HepG2 (cell line): ENCODE results near the gene OS9. TPM values are rescaled to one million over a fixed set of nuclear protein-coding genes. Genes with fewer than 3 reads are reported as not detected.

ENCODE experiments used
- CCDC6 ChIP-seq: sonication (generic); formaldehyde crosslinking; IDR thresholded peaks from 2 replicates; pipeline ENCODE4 v1.8.1; 2022; ENCODE audit warnings: mild to moderate bottlenecking, missing genetic modification reagents, moderate library complexity
- CSRNP1 ChIP-seq: sonication (generic); formaldehyde crosslinking; IDR thresholded peaks from 2 replicates; pipeline ENCODE4 v1.8.1; 2023; ENCODE audit warnings: mild to moderate bottlenecking, missing genetic modification reagents
- DNMT3B ChIP-seq: conservative IDR thresholded peaks from 2 replicates; pipeline ENCODE4 v1.6.1; 2016; ENCODE audit warnings: missing biosample characterization, control low read depth
- FOXP1 ChIP-seq, 2 experiments: fragments of 450-650 bp in 1 of 2; IDR thresholded peaks; 2 replicates each; pipeline ENCODE4 v1.6.1; 2017 to 2018; ENCODE audit warnings: antibody characterized with exemption in 1 of 2
- FOXP4 ChIP-seq: sonication (generic); formaldehyde crosslinking; IDR thresholded peaks from 2 replicates; pipeline ENCODE4 v1.4.0; 2020; ENCODE audit warnings: missing genetic modification reagents
- MXD4 ChIP-seq: IDR thresholded peaks from 2 replicates; pipeline ENCODE4 v1.6.1; 2016; ENCODE audit warnings: mild to moderate bottlenecking, missing biosample characterization, missing genetic modification reagents
- NFKB2 ChIP-seq: sonication (generic); formaldehyde crosslinking; IDR thresholded peaks from 2 replicates; pipeline ENCODE4 v1.4.0; 2020; ENCODE audit warnings: missing genetic modification reagents, borderline replicate concordance
- PHF21A ChIP-seq: sonication (generic); formaldehyde crosslinking; IDR thresholded peaks from 2 replicates; pipeline ENCODE4 v1.5.0; 2020; ENCODE audit warnings: mild to moderate bottlenecking, missing genetic modification reagents
- SMC3 ChIP-seq: IDR thresholded peaks from 2 replicates; pipeline ENCODE4 v1.6.1; 2011; ENCODE audit warnings: low read length, improper control_type of control experiment
- SP2 ChIP-seq: sonication (generic); formaldehyde crosslinking; IDR thresholded peaks from 2 replicates; pipeline ENCODE4 v1.5.1; 2020; ENCODE audit warnings: mild to moderate bottlenecking, missing genetic modification reagents
- SRY ChIP-seq: sonication (generic); formaldehyde crosslinking; IDR thresholded peaks from 2 replicates; pipeline ENCODE4 v1.8.0; 2022; ENCODE audit warnings: mild to moderate bottlenecking, missing genetic modification reagents
- ZFX ChIP-seq: sonication (generic); formaldehyde crosslinking; IDR thresholded peaks from 2 replicates; pipeline ENCODE4 v1.4.0; 2020; ENCODE audit warnings: mild to moderate bottlenecking, low read depth, missing genetic modification reagents, moderate library complexity
- ZNF12 ChIP-seq: sonication (generic); formaldehyde crosslinking; IDR thresholded peaks from 2 replicates; pipeline ENCODE4 v1.5.0; 2020; ENCODE audit warnings: missing genetic modification reagents
- ZNF335 ChIP-seq: sonication (generic); formaldehyde crosslinking; IDR thresholded peaks from 2 replicates; pipeline ENCODE4 v1.4.0; 2020; ENCODE audit warnings: missing genetic modification reagents
- polyA plus RNA-seq, 8 experiments: library from polyadenylated mRNA; depleted of rRNA in 3 of 8; stranded (reverse) in 7 of 8; unstranded in 1 of 8; fragments of >200 nt; fragmentation: Illumina TruSeq in 4 of 8; extraction: Trizol in 4 of 8; gene quantifications; 2 replicates each; pipeline versions ENCODE4 v1.2.1 to v1.2.3, GENCODE V29; 2011 to 2016; ENCODE audit warnings: low read depth in 4 of 8, missing spikeins in 1 of 8, mixed read lengths in 1 of 8; ENCODE audit not compliant: insufficient read depth in 1 of 8
- total RNA-seq, 5 experiments: library from RNA; depleted of rRNA; stranded (reverse); fragments of >200 nt; fragmentation: Illumina TruSeq; extraction: Trizol; gene quantifications; 2 replicates each; pipeline ENCODE4 v1.2.3, GENCODE V29; 2016; ENCODE audit warnings: low read depth in 1 of 5
- TF ChIP-seq, protein P1 (sequence below): IDR thresholded peaks from 2 replicates; pipeline ENCODE4 v1.6.1; 2012; ENCODE audit warnings: low read length, improper control_type of control experiment
- TF ChIP-seq, protein P2 (sequence below): sonication (generic); formaldehyde crosslinking; IDR thresholded peaks from 2 replicates; pipeline ENCODE4 v1.8.0; 2022; ENCODE audit warnings: missing genetic modification reagents, mild to moderate bottlenecking, borderline replicate concordance
- TF ChIP-seq, protein P3 (sequence below): IDR thresholded peaks from 2 replicates; pipeline ENCODE4 v1.6.1; 2016; ENCODE audit warnings: missing biosample characterization, missing genetic modification reagents, low read depth

OS9 gene
- total and polyA plus RNA-seq, 2 of the 13 experiments (the other 11 are each of a cell fraction or from before 2014, with no cell fraction given), result 156 to 206 TPM

DNA sequence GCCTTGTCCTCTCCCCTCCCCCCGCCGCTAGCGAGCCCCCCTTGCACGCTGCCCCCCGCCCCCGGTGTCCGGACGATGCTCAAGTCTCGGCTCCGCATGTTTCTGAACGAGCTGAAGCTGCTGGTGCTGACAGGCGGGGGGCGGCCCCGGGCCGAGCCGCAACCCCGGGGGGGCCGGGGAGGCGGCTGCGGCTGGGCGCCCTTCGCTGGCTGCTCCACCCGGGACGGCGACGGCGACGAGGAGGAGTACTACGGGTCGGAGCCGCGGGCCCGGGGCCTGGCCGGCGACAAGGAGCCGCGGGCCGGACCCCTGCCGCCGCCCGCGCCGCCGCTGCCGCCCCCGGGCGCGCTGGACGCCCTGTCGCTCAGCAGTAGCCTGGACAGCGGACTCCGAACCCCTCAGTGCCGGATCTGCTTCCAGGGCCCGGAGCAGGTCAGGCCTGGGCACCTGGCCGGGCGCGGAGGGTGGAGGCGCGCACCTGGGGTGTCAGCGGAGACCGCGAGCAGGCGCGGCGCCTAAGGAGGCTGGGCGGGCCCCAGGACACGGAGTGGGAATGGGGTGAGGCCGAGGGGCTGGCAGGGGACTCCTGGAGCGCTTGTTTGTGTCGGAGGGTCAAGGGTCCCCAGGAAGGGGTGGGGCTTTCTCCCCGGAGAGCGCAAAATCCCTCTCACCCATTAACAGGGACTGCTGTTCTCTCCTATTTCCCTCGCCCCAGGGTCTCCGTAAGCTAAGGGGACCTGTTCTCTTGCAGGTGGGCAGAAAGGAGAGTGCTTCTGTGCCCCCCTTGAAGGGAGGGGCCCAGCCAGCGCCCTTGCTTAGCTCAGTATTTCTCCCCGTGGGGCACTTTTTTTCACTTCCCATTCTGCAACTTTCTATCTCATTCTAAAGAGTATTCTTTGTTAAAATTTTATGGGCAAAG lies 61.8 kb downstream of the OS9 start (continued):
- TF ChIP-seq, protein P1, sequence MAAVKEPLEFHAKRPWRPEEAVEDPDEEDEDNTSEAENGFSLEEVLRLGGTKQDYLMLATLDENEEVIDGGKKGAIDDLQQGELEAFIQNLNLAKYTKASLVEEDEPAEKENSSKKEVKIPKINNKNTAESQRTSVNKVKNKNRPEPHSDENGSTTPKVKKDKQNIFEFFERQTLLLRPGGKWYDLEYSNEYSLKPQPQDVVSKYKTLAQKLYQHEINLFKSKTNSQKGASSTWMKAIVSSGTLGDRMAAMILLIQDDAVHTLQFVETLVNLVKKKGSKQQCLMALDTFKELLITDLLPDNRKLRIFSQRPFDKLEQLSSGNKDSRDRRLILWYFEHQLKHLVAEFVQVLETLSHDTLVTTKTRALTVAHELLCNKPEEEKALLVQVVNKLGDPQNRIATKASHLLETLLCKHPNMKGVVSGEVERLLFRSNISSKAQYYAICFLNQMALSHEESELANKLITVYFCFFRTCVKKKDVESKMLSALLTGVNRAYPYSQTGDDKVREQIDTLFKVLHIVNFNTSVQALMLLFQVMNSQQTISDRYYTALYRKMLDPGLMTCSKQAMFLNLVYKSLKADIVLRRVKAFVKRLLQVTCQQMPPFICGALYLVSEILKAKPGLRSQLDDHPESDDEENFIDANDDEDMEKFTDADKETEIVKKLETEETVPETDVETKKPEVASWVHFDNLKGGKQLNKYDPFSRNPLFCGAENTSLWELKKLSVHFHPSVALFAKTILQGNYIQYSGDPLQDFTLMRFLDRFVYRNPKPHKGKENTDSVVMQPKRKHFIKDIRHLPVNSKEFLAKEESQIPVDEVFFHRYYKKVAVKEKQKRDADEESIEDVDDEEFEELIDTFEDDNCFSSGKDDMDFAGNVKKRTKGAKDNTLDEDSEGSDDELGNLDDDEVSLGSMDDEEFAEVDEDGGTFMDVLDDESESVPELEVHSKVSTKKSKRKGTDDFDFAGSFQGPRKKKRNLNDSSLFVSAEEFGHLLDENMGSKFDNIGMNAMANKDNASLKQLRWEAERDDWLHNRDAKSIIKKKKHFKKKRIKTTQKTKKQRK, result no peak
- TF ChIP-seq ZFX (CRISPR knock-in tag) (peak; percentile 84), SMC3 (no peak), FOXP1 (IDR thresholded peaks at IDR 0.05) (no peak), FOXP1 (CRISPR knock-in tag; IDR thresholded peaks at IDR 0.05) (0 out of 2 replicates have a peak, but pooled peaks have one; percentile 13), CCDC6 (CRISPR knock-in tag) (no peak), FOXP4 (CRISPR knock-in tag) (peak; percentile 37; the same call in 1 of the 2 replicates), PHF21A (peak; percentile 56; the same call in 1 of the 2 replicates), CSRNP1 (peak; percentile 61; the same call in 1 of the 2 replicates), MXD4 (CRISPR knock-in tag) (no peak; the same call in 1 of the 2 replicates), DNMT3B (CRISPR knock-in tag) (no peak), NFKB2 (peak; percentile 81; the same call in 1 of the 2 replicates), ZNF335 (CRISPR knock-in tag) (no peak; the same call in 1 of the 2 replicates), SRY (CRISPR knock-in tag) (peak; percentile 79; the same call in 1 of the 2 replicates), ZNF12 (CRISPR knock-in tag) (no peak), SP2 (no peak)
- TF ChIP-seq, protein P2, sequence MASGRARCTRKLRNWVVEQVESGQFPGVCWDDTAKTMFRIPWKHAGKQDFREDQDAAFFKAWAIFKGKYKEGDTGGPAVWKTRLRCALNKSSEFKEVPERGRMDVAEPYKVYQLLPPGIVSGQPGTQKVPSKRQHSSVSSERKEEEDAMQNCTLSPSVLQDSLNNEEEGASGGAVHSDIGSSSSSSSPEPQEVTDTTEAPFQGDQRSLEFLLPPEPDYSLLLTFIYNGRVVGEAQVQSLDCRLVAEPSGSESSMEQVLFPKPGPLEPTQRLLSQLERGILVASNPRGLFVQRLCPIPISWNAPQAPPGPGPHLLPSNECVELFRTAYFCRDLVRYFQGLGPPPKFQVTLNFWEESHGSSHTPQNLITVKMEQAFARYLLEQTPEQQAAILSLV (CRISPR knock-in tag), result no peak; the same call in 1 of the 2 replicates
- TF ChIP-seq, protein P3, sequence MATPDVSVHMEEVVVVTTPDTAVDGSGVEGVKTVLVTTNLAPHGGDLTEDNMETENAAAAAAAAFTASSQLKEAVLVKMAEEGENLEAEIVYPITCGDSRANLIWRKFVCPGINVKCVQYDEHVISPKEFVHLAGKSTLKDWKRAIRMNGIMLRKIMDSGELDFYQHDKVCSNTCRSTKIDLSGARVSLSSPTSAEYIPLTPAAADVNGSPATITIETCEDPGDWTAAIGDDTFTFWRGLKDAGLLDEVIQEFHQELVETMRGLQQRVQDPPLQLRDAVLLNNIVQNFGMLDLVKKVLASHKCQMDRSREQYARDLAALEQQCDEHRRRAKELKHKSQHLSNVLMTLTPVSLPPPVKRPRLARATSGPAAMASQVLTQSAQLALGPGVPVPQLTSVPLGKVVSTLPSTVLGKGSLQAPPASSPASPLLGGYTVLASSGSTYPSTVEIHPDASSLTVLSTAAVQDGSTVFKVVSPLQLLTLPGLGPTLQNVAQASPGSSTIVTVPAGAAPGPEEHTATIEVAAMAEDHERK, result no peak
